Ishikawa (cell line): ENCODE measurements around the gene MICOS13.

Source experiments
- CEBPB ChIP-seq: IDR thresholded peaks from 2 replicates; pipeline ENCODE4 v1.6.1; 2012
- CREB1 ChIP-seq: IDR thresholded peaks from 2 replicates; pipeline ENCODE4 v1.6.1; 2012; ENCODE audit warnings: low read depth
- EGR1 ChIP-seq: IDR thresholded peaks from 2 replicates; pipeline ENCODE4 v1.6.1; 2012
- EP300 ChIP-seq: IDR thresholded peaks from 2 replicates; pipeline ENCODE4 v1.6.1; 2012; ENCODE audit warnings: borderline replicate concordance
- FOXM1 ChIP-seq: IDR thresholded peaks from 2 replicates; pipeline ENCODE4 v1.6.1; 2012; ENCODE audit warnings: low read depth, borderline replicate concordance
- NFIC ChIP-seq: IDR thresholded peaks from 2 replicates; pipeline ENCODE4 v1.6.1; 2012
- RAD21 ChIP-seq: IDR thresholded peaks from 2 replicates; pipeline ENCODE4 v1.6.1; 2012; ENCODE audit warnings: low read depth
- TAF1 ChIP-seq: IDR thresholded peaks from 2 replicates; pipeline ENCODE4 v1.6.1; 2012; ENCODE audit warnings: low read depth, mild to moderate bottlenecking
- TCF12 ChIP-seq: IDR thresholded peaks from 2 replicates; pipeline ENCODE4 v1.6.1; 2012; ENCODE audit warnings: low read depth
- TEAD4 ChIP-seq: IDR thresholded peaks from 2 replicates; pipeline ENCODE4 v1.6.1; 2012
- YY1 ChIP-seq: IDR thresholded peaks from 2 replicates; pipeline ENCODE4 v1.6.1; 2012; ENCODE audit warnings: low read depth
- ZBTB7A ChIP-seq: IDR thresholded peaks from 2 replicates; pipeline ENCODE4 v1.6.1; 2012; ENCODE audit warnings: low read depth
- TF ChIP-seq, protein P1 (sequence below): IDR thresholded peaks from 2 replicates; pipeline ENCODE4 v1.6.1; 2012
- TF ChIP-seq, protein P2 (sequence below): IDR thresholded peaks from 2 replicates; pipeline ENCODE4 v1.6.1; 2012
- TF ChIP-seq, protein P3 (sequence below): IDR thresholded peaks from 2 replicates; pipeline ENCODE4 v1.6.1; 2012; ENCODE audit warnings: low read depth, mild to moderate bottlenecking

The MICOS13 gene

DNA sequence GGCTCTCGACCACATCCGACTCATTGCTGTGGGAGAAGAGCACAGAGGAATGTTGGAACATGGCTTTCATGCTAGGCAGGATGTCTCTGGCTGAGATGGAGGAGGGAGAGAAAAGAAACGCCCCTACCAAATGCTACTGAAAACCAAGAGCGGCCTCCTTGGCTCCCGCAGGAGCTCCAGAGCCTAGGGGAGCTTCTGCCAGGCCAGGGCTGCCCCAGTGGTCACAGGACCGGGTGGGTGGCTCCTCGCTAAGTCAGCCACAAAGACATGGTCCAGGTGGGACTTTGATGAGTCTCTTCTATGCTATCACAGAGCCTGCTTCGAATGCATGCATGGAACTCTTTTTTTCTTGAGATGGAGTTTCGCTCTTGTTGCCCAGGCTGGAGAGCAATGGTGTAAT is 32.9 kb upstream of the MICOS13 start:
- TF ChIP-seq ZBTB7A (no peak), CEBPB (no peak), YY1 (no peak), FOXM1 (no peak), TCF12 (no peak), EGR1 (no peak), NFIC (no peak), TAF1 (no peak), TEAD4 (no peak), RAD21 (no peak), EP300 (no peak)
- TF ChIP-seq, protein P1, sequence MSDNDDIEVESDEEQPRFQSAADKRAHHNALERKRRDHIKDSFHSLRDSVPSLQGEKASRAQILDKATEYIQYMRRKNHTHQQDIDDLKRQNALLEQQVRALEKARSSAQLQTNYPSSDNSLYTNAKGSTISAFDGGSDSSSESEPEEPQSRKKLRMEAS: no peak
- TF ChIP-seq, protein P2, sequence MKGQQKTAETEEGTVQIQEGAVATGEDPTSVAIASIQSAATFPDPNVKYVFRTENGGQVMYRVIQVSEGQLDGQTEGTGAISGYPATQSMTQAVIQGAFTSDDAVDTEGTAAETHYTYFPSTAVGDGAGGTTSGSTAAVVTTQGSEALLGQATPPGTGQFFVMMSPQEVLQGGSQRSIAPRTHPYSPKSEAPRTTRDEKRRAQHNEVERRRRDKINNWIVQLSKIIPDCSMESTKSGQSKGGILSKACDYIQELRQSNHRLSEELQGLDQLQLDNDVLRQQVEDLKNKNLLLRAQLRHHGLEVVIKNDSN: no peak

DNA sequence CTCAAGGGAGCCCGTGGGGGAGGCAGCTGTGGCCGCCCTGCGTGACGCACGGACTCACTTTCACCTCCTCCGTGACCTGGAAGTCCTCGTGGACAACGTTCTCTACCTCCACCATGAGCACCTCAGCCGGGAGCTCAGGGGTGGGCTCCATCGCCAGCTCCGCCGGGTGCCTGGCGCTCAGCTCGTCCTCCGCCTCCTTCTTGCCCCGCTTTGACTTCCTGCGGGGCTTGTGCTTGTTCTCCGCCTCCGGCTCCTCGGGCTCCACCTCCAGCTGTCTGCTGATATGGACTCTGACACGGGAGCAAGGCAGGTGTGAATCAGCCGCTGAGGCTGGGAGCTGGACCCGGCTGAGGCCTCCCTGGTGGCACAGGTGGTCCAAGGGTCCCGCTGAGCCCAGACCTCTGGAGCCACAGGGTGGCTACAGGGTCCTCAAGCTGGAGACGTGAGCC is 31.4 kb upstream of the MICOS13 start:
- no peak for TF ChIP-seq FOXM1
- TF ChIP-seq EP300: no peak
- TF ChIP-seq NFIC: no peak

DNA sequence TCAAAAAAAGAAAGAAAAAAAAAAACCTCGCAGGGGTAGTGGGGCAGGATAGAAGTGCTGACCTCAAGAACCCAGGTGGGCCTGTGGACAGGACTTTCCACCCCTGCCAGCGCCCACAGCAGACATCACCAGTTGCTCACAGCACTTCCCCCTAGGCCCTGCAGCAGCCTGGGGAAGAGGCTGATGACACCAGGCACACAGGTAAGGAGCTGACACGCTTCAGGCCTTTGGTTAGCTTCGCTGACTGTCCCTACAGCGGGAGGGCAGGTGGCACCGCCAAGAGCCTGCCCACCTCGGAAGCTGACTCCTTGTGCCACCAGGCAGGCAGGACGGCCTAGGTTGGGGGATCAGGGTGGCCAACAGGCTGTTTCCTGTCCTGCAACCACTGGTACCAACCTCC is 30.7 kb upstream of the MICOS13 start:
- TF ChIP-seq TCF12: no peak
- TF ChIP-seq CREB1: no peak
- no peak for TF ChIP-seq EGR1
- TF ChIP-seq TEAD4: no peak
- TF ChIP-seq TAF1: no peak
- no peak for TF ChIP-seq FOXM1
- TF ChIP-seq, protein P2: no peak
- TF ChIP-seq, protein P1: no peak
- TF ChIP-seq CEBPB: no peak
- no peak for TF ChIP-seq YY1
- TF ChIP-seq EP300: no peak
- TF ChIP-seq RAD21: no peak
- TF ChIP-seq NFIC: no peak
- no peak for TF ChIP-seq ZBTB7A
- TF ChIP-seq, protein P3, sequence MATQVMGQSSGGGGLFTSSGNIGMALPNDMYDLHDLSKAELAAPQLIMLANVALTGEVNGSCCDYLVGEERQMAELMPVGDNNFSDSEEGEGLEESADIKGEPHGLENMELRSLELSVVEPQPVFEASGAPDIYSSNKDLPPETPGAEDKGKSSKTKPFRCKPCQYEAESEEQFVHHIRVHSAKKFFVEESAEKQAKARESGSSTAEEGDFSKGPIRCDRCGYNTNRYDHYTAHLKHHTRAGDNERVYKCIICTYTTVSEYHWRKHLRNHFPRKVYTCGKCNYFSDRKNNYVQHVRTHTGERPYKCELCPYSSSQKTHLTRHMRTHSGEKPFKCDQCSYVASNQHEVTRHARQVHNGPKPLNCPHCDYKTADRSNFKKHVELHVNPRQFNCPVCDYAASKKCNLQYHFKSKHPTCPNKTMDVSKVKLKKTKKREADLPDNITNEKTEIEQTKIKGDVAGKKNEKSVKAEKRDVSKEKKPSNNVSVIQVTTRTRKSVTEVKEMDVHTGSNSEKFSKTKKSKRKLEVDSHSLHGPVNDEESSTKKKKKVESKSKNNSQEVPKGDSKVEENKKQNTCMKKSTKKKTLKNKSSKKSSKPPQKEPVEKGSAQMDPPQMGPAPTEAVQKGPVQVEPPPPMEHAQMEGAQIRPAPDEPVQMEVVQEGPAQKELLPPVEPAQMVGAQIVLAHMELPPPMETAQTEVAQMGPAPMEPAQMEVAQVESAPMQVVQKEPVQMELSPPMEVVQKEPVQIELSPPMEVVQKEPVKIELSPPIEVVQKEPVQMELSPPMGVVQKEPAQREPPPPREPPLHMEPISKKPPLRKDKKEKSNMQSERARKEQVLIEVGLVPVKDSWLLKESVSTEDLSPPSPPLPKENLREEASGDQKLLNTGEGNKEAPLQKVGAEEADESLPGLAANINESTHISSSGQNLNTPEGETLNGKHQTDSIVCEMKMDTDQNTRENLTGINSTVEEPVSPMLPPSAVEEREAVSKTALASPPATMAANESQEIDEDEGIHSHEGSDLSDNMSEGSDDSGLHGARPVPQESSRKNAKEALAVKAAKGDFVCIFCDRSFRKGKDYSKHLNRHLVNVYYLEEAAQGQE: no peak

DNA sequence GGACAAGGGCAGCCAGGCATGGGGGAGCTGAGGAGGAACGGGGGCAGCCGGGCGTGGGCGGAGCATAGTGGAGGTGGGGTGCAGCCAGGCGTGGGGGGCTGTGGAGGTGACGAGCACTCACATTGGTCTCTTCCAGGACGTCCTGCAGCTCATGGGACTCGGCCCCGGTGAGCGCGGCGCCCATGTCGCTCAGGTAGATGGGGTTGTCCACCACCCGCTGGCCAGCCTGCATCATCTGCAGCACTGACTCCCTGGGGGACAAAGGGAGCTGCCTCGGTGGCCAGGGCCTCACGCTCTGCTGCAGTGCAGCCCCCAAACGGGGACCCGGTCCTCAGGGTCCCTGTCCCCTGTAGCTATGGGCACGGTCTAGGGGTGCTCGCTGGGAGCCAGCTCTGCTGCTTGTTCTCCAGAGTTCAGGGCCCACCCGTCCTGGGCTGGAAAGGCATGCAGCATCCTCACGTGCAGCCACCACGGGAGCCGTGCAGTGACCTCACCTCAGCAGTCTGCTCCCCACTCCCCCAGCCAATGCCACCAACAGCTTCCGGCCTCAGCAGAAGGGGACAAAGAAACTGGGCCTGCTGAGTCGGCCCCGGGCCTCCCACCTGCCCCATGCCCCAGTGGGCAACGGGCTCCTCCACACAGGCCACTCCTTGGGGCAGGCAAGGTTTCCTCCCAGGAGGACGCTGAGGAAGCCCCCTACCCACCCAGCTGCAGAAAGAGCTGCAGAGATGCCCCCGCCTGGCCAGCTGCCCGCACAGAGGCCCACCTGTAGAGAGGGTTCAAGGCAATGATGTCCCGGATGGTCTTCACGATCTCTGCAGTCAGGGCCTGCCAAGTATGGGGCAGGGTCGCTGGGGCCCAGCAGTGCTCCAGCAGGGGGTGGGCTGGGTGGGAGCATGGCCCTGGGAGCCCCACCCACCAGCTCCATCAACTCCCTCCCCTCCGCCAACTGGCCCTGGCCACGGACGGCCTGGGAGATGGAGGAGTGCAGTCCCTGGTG is 27.6 kb upstream of the MICOS13 start:
- TF ChIP-seq NFIC (no peak), RAD21 (no peak), TCF12 (no peak), CEBPB (no peak), YY1 (no peak), EP300 (no peak), TEAD4 (no peak), EGR1 (no peak), CREB1 (no peak), FOXM1 (no peak)
- TF ChIP-seq, protein P3: no peak
- TF ChIP-seq, protein P2: no peak
- TF ChIP-seq, protein P1: no peak

DNA sequence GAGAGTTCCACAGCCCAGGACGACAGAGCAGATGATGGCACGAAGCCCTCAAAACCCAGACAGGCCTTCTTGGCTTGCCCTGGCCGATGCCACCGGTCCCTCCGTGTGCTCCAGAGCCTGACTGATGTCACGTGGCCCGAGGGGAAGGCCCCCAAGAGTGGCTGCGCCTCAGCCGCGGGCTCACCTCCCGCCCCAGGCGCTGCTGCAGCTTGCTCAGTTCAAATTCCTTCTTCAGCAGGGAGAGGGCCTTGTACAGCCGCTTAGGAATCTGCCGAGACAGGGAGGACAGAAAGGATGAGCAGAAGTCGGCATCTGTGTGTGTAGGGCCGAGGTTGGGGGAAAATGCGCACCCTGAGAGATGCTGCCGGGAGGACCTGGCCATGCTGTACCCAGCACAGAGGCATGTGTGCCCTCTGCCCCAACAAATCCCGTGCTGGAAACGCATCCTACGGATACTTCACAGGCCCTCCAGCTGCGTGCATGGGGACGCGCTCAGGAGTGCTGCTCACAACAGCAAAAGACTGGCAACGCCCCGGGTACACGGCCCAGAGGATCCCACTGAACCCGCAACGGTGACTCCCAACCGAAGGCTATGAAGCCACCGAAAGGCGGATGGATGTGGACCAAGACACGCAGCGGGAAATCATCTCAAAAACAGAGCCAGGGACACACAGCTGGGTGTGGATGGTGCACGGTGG is 26.7 kb upstream of the MICOS13 start:
- no peak for TF ChIP-seq NFIC
- TF ChIP-seq RAD21: no peak
- no peak for TF ChIP-seq CREB1
- no peak for TF ChIP-seq TCF12
- TF ChIP-seq, protein P2: no peak
- TF ChIP-seq YY1: no peak
- TF ChIP-seq EP300: no peak
- TF ChIP-seq EGR1: no peak
- TF ChIP-seq TEAD4: no peak
- TF ChIP-seq ZBTB7A: no peak
- TF ChIP-seq FOXM1: no peak
- no peak for TF ChIP-seq TAF1
- no peak for TF ChIP-seq CEBPB
